Esophagus mucosa (tissue), 1 donor: ENCODE measurements around the gene DHX16. TPM values are rescaled to one million over a fixed set of nuclear protein-coding genes. Genes with fewer than 3 reads are reported as not detected.
A peak's percentile ranks its signal among the peaks of the same experiment; 100 is the strongest.

ENCODE experiments used
- ATAC-seq: fragments of 200-7000 bp; cut with Tn5 transposase; one replicate; pipeline ENCODE4 v1.9.1; 2020
- total RNA-seq: library from RNA; stranded (reverse); gene quantifications from one replicate; pipeline ENCODE4 v1.2.4, GENCODE V29; 2023
- donor health status: DM: yes; HTN: yes; CAD: no.

The DHX16 gene
- total RNA-seq, 1 donor from 2014 or later: 17.8 TPM

GRCh38 chr6:30626484-30627366 lies 46.1 kb downstream of the DHX16 start, which contains the start of gene ATAT1:
Gene ATAT1 (plus strand): TSS chr6:30626874.
- peak; percentile 96 for ATAC-seq

- no peak for ATAC-seq
Measured at GRCh38 chr6:30625511-30625910, 47.3 kb downstream of the DHX16 start.

- no peak for ATAC-seq
Measured at GRCh38 chr6:30619561-30619960, 53.2 kb downstream of the DHX16 start.

GRCh38 chr6:30618270-30618797 lies 54.5 kb downstream of the DHX16 start:
- ATAC-seq: no peak

- ATAC-seq: peak; percentile 87
Measured at GRCh38 chr6:30617565-30618269, 55.1 kb downstream of the DHX16 start, which contains the start of gene MRPS18B. Gene MRPS18B (plus strand): TSS chr6:30617840. CDS start chr6:30617866, 26 bp downstream.

- peak; percentile 94 for ATAC-seq
Measured at GRCh38 chr6:30616811-30617564, 55.8 kb downstream of the DHX16 start, which contains the start of gene PPP1R10. Gene PPP1R10 (minus strand): TSS chr6:30617243. CDS start chr6:30609944, 7,299 bp downstream.

GRCh38 chr6:30615958-30616810 lies 56.6 kb downstream of the DHX16 start:
- no peak for ATAC-seq

- ATAC-seq: no peak
Measured at GRCh38 chr6:30615219-30615957, 57.4 kb downstream of the DHX16 start.

GRCh38 chr6:30614843-30615218 lies 58.0 kb downstream of the DHX16 start:
- peak; percentile 77 for ATAC-seq

- ATAC-seq: no peak
Measured at GRCh38 chr6:30614044-30614842, 58.6 kb downstream of the DHX16 start.

- ATAC-seq: no peak
Measured at GRCh38 chr6:30613251-30614043, 59.4 kb downstream of the DHX16 start.

- ATAC-seq: no peak
Measured at GRCh38 chr6:30612687-30613248, 60.0 kb downstream of the DHX16 start.

GRCh38 chr6:30612213-30612612 lies 60.6 kb downstream of the DHX16 start:
- no peak for ATAC-seq

GRCh38 chr6:30611856-30612194 lies 61.0 kb downstream of the DHX16 start:
- no peak for ATAC-seq

- no peak for ATAC-seq
Measured at GRCh38 chr6:30611150-30611855, 61.5 kb downstream of the DHX16 start.

- ATAC-seq: no peak
Measured at GRCh38 chr6:30610065-30610464, 62.7 kb downstream of the DHX16 start.

GRCh38 chr6:30603961-30604360 lies 68.8 kb downstream of the DHX16 start:
- ATAC-seq: no peak
